Glutamatergic neuron (in vitro differentiated cells): ENCODE measurements around the gene SUSD3. TPM values are rescaled to one million over a fixed set of nuclear protein-coding genes. Genes with fewer than 3 reads are reported as not detected.

Source experiments
- DNase-seq: peaks from one replicate; pipeline ENCODE4 v3.0.0; 2022
- H3K27ac Mint-ChIP-seq: one replicate; pipeline ENCODE4 v1.8.0; 2020; ENCODE audit warnings: mild to moderate bottlenecking, mixed read lengths, inconsistent platforms; ENCODE audit not compliant: unreplicated experiment
- H3K27me3 Mint-ChIP-seq: one replicate; pipeline ENCODE4 v1.8.0; 2020; ENCODE audit warnings: mild to moderate bottlenecking, moderate library complexity, mixed read lengths, inconsistent platforms; ENCODE audit not compliant: unreplicated experiment
- H3K36me3 Mint-ChIP-seq: one replicate; pipeline ENCODE4 v1.8.0; 2020; ENCODE audit warnings: mild to moderate bottlenecking, mixed read lengths, inconsistent platforms; ENCODE audit not compliant: unreplicated experiment
- H3K4me1 Mint-ChIP-seq: one replicate; pipeline ENCODE4 v1.8.0; 2020; ENCODE audit warnings: mild to moderate bottlenecking, low read depth, mixed read lengths, inconsistent platforms; ENCODE audit not compliant: unreplicated experiment
- H3K4me3 Mint-ChIP-seq: one replicate; pipeline ENCODE4 v1.8.0; 2020; ENCODE audit warnings: mild to moderate bottlenecking, mixed read lengths, inconsistent platforms; ENCODE audit not compliant: unreplicated experiment
- H3K9me3 Mint-ChIP-seq: one replicate; pipeline ENCODE4 v1.8.0; 2020; ENCODE audit warnings: mild to moderate bottlenecking, moderate library complexity, mixed read lengths, inconsistent platforms; ENCODE audit not compliant: unreplicated experiment
- total RNA-seq: library from RNA; stranded (reverse); fragmentation: NEBNext Ultra II Directional; extraction: Animal tissue kit (Norgen Biotek cat#: 25700); gene quantifications from one replicate; pipeline ENCODE4 v1.2.1, GENCODE V29; 2021; ENCODE audit not compliant: unreplicated experiment
- TF ChIP-seq, protein P1 (sequence below): fragments of 200-600 bp; sonication (generic); IDR thresholded peaks from one replicate; pipeline ENCODE4 v1.5.0; 2021; ENCODE audit not compliant: partially characterized antibody, unreplicated experiment

Gene SUSD3
- total RNA-seq, 1 donor from 2014 or later, result not detected

- TF ChIP-seq, protein P1, sequence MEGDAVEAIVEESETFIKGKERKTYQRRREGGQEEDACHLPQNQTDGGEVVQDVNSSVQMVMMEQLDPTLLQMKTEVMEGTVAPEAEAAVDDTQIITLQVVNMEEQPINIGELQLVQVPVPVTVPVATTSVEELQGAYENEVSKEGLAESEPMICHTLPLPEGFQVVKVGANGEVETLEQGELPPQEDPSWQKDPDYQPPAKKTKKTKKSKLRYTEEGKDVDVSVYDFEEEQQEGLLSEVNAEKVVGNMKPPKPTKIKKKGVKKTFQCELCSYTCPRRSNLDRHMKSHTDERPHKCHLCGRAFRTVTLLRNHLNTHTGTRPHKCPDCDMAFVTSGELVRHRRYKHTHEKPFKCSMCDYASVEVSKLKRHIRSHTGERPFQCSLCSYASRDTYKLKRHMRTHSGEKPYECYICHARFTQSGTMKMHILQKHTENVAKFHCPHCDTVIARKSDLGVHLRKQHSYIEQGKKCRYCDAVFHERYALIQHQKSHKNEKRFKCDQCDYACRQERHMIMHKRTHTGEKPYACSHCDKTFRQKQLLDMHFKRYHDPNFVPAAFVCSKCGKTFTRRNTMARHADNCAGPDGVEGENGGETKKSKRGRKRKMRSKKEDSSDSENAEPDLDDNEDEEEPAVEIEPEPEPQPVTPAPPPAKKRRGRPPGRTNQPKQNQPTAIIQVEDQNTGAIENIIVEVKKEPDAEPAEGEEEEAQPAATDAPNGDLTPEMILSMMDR, result no peak
- H3K27me3 Mint-ChIP-seq, result peaks cover 6% of the 10 kb centered on the region
- peak; percentile 12 for DNase-seq
- peaks cover 3% of the 10 kb centered on the region for H3K4me1 Mint-ChIP-seq
- H3K9me3 Mint-ChIP-seq, result peaks cover 2% of the 10 kb centered on the region
- no peak overlapping the region for H3K4me3 Mint-ChIP-seq
- H3K27ac Mint-ChIP-seq, result no peak overlapping the region
- H3K36me3 Mint-ChIP-seq, result peaks cover 5% of the 10 kb centered on the region
Measured at GRCh38 chr9:93121316-93122241, 63.1 kb downstream of the SUSD3 start.

- Mint-ChIP-seq H3K4me1 (peaks cover 11% of the 10 kb centered on the region), H3K9me3 (peaks cover 2% of the 10 kb centered on the region), H3K27me3 (peaks cover 6% of the 10 kb centered on the region), H3K4me3 (no peak overlapping the region), H3K27ac (no peak overlapping the region), H3K36me3 (peaks cover 5% of the 10 kb centered on the region)
- DNase-seq, result peak; percentile 8
- TF ChIP-seq, protein P1, result no peak
Measured at GRCh38 chr9:93122721-93123221, 64.3 kb downstream of the SUSD3 start.

DNA sequence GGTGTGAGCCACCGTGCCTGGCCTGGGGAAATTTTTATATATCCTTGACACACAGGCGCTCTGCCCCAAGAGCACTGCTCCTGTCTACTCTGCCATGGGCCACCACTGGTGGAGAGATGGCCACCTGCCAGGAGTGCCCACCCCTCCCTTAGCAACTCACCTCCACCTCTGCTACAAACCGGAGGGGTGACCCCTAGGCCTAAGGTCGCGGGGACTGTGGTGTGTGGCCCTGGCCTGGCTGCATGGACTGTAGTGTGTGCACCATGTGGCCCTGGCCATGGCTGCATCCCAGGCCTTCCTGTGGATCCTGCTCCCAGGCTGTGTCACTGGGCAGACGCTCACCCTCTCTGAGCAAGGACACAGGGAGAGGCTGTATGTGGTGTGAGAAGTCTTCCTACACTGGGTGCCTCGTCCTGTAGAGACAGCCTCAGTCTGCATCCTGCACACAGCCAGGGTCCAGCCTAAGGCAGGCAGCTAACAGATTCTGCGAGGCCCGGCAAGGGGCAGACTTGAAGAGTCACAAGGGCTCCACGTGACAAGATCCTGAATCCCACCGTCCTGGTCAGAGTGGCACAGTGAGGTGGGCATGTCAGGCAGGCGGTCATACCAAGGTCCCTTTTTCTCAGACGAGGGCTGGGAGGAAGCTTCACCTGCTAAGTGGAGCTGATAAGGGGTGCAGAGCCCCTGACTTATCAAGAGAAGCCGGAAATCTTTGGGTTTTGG lies 65.2 kb downstream of the SUSD3 start:
- no peak overlapping the region for H3K27ac Mint-ChIP-seq
- TF ChIP-seq, protein P1, result no peak
- no peak overlapping the region for H3K4me3 Mint-ChIP-seq
- H3K4me1 Mint-ChIP-seq, result peaks cover 15% of the 10 kb centered on the region
- no peaks in the 10 kb centered on the region for H3K36me3 Mint-ChIP-seq
- H3K27me3 Mint-ChIP-seq, result peaks cover 2% of the 10 kb centered on the region
- peak; percentile 6 for DNase-seq
- H3K9me3 Mint-ChIP-seq, result no peaks in the 10 kb centered on the region

- no peak for DNase-seq
- Mint-ChIP-seq H3K4me1 (peaks cover 17% of the 10 kb centered on the region), H3K27me3 (no peaks in the 10 kb centered on the region), H3K4me3 (no peak overlapping the region), H3K36me3 (no peaks in the 10 kb centered on the region), H3K9me3 (no peaks in the 10 kb centered on the region), H3K27ac (no peak overlapping the region)
- TF ChIP-seq, protein P1, result no peak
Measured at GRCh38 chr9:93124793-93125192, 66.3 kb downstream of the SUSD3 start.
